GM23338 (cell line): ENCODE results near the gene GCK.

ENCODE experiments used
- CTCF ChIP-seq, 2 experiments: fragments of 200-600 bp in 1 of 2; sonication (generic) in 1 of 2; conservative IDR thresholded peaks; 2 replicates each; pipeline versions ENCODE4 v1.5.1 to v1.6.1; 2016 to 2017; ENCODE audit warnings: antibody characterized with exemption in 2 of 2, low read depth in 2 of 2, mild to moderate bottlenecking in 2 of 2, moderate library complexity in 1 of 2
- EZH2 ChIP-seq: fragments of 200-600 bp; sonication (generic); IDR thresholded peaks from one replicate; pipeline ENCODE4 v1.8.0; 2017; ENCODE audit warnings: antibody characterized with exemption, mild to moderate bottlenecking, low read depth; ENCODE audit not compliant: unreplicated experiment
- EZH2phosphoT487 ChIP-seq: fragments of 200-600 bp; sonication (generic); IDR thresholded peaks from one replicate; pipeline ENCODE4 v1.8.1; 2018; ENCODE audit warnings: antibody characterized with exemption; ENCODE audit not compliant: unreplicated experiment
- ZNF114 ChIP-seq: fragments of 250-450 bp; sonication (Bioruptor Pico); IDR thresholded peaks from 2 replicates; pipeline ENCODE4 v1.5.0; 2020; ENCODE audit warnings: mild to moderate bottlenecking, moderate library complexity

GRCh38 chr7:44104860-44105771 is 84.1 kb downstream of the GCK start:
- TF ChIP-seq EZH2 (no peak), CTCF (conservative IDR thresholded peaks at IDR 0.05; ENCODE audit: low read depth in 2 of 2) (no peak), ZNF114 (CRISPR knock-in tag) (no peak), EZH2phosphoT487 (no peak)
